ENCODE measurements around the gene CACNA1F. TPM values are rescaled to one million over a fixed set of nuclear protein-coding genes. Genes with fewer than 3 reads are reported as not detected.

Gene CACNA1F
- total and polyA plus RNA-seq, 9 donors = 0.01 to 0.09 (median 0.04) TPM; not detected in 4

DNA sequence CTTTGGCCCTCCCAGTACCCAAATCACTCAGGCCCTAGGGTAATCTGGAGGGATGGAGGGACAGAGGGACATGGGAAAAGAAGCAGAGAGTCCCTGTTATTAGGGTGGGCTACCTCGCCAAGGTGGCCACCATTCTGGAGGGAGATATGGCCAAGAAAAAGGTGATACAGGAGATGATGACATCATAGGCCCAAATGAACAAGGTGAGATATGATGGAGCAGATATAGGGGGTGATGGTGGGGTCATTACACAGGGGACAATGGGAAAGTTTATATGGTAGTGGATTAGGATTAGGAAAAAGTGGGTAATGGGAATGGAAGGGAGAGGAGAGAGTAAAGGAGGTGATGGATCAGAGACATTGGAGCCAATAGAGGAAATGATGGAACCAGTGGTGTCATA, 20.3 kb downstream of the CACNA1F start:
- WGBS (ENCODE audit: insufficient coverage) = 53% methylated on average over 1 of the region's 1 CpG
- no peak for DNase-seq
- H3K4me1 ChIP-seq (ENCODE audit: control insufficient read depth, insufficient read depth, low read length) = no peaks in the 10 kb centered on the region
- H3K27ac ChIP-seq (ENCODE audit: low read length) = no peak overlapping the region
- H3K27me3 ChIP-seq (ENCODE audit: control insufficient read depth, insufficient read depth, low read length) = peaks cover 21% of the 10 kb centered on the region
- H3K36me3 ChIP-seq (ENCODE audit: control insufficient read depth, insufficient read depth, low read length) = no peaks in the 10 kb centered on the region
- H3K4me3 ChIP-seq (ENCODE audit: low read length) = no peak overlapping the region
- H3K9me3 ChIP-seq (replicated peaks; ENCODE audit: control insufficient read depth, low read depth, low read length) = no peaks in the 10 kb centered on the region

DNA sequence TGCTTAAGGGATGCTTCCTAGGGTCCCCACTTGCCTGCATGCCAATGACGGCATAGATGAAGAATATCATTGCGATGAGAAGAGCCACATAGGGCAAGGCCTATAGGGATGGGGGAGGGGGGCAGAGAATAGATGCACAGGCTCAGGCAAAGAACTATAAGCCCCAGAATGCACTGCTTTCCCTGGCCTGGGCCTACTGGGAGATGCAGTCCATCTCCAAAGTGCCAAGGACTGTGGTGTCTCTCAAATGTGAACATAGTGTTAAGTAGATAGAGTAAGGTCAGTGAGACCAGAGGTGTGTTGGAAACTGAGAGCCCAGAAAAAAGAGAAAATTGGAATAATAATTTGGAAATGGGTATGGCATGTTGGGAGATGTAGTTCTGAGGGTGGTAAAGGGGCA, 20.9 kb downstream of the CACNA1F start:
- Histone ChIP-seq H3K27me3 (ENCODE audit: control insufficient read depth, insufficient read depth, low read length) (peaks cover 21% of the 10 kb centered on the region), H3K4me1 (ENCODE audit: control insufficient read depth, insufficient read depth, low read length) (no peaks in the 10 kb centered on the region), H3K9me3 (replicated peaks; ENCODE audit: control insufficient read depth, low read depth, low read length) (no peaks in the 10 kb centered on the region), H3K4me3 (ENCODE audit: low read length) (no peak overlapping the region), H3K27ac (ENCODE audit: low read length) (no peak overlapping the region), H3K36me3 (ENCODE audit: control insufficient read depth, insufficient read depth, low read length) (no peaks in the 10 kb centered on the region)
- 71% methylated on average over 2 of the region's 2 CpGs for WGBS (ENCODE audit: insufficient coverage)
- no peak for DNase-seq

DNA sequence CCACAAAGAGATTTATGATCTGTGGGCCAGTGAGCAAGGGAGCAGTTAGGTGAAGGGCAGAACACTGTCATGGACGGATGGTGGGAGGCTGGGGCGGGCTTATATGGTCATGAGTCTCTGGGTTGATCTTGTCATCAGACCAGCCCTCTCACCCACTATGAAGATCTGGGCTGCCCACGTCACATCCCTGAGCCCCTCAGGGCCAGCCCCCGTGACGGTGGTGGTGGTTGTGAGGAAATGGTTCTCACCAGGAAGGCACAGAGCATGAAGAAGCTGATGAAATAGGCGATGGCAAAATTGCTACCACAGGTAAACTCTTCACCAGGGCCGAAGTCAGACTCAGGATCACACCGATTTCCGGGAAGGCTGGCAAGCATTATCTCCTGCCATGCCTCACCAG, 22.1 kb downstream of the CACNA1F start:
- peaks cover 21% of the 10 kb centered on the region for H3K27me3 ChIP-seq (ENCODE audit: control insufficient read depth, insufficient read depth, low read length)
- 80% methylated on average over 3 of the region's 9 CpGs for WGBS (ENCODE audit: insufficient coverage)
- H3K27ac ChIP-seq (ENCODE audit: low read length) = no peak overlapping the region
- H3K4me1 ChIP-seq (ENCODE audit: control insufficient read depth, insufficient read depth, low read length) = no peaks in the 10 kb centered on the region
- no peak for DNase-seq
- H3K9me3 ChIP-seq (replicated peaks; ENCODE audit: control insufficient read depth, low read depth, low read length) = no peaks in the 10 kb centered on the region
- H3K4me3 ChIP-seq (ENCODE audit: low read length) = no peak overlapping the region
- no peaks in the 10 kb centered on the region for H3K36me3 ChIP-seq (ENCODE audit: control insufficient read depth, insufficient read depth, low read length)

DNA sequence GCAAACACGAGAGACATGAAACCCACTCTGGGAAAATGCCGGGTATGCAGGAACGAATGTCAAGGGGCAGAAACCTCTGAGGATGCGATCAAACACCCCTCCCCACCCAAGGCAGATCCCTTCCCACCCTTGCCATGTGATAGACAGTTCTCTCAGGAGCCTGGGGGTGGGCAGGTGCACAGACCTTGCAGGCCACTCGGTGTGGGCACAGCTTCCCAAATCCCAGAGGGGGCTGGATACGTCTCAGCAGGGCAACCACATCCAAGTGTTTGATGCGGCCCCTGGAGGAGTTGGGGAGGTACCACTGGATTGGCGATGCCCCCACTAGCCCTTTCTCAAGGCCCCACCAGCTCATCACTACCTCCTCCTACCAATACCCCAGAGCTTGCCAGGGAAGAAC, 22.7 kb downstream of the CACNA1F start:
- WGBS (ENCODE audit: insufficient coverage) = 73% methylated on average over 2 of the region's 8 CpGs
- Histone ChIP-seq H3K36me3 (ENCODE audit: control insufficient read depth, insufficient read depth, low read length) (no peaks in the 10 kb centered on the region), H3K9me3 (replicated peaks; ENCODE audit: control insufficient read depth, low read depth, low read length) (no peaks in the 10 kb centered on the region), H3K4me1 (ENCODE audit: control insufficient read depth, insufficient read depth, low read length) (no peaks in the 10 kb centered on the region), H3K4me3 (ENCODE audit: low read length) (no peak overlapping the region), H3K27me3 (ENCODE audit: control insufficient read depth, insufficient read depth, low read length) (peaks cover 21% of the 10 kb centered on the region), H3K27ac (ENCODE audit: low read length) (no peak overlapping the region)
- DNase-seq = no peak

GRCh38 chrX:49209434-49210251, 23.5 kb downstream of the CACNA1F start:
- Histone ChIP-seq H3K36me3 (ENCODE audit: control insufficient read depth, insufficient read depth, low read length) (no peaks in the 10 kb centered on the region), H3K9me3 (replicated peaks; ENCODE audit: control insufficient read depth, low read depth, low read length) (no peaks in the 10 kb centered on the region), H3K27ac (ENCODE audit: low read length) (no peak overlapping the region), H3K4me1 (ENCODE audit: control insufficient read depth, insufficient read depth, low read length) (no peaks in the 10 kb centered on the region), H3K27me3 (ENCODE audit: control insufficient read depth, insufficient read depth, low read length) (peaks cover 21% of the 10 kb centered on the region), H3K4me3 (ENCODE audit: low read length) (no peak overlapping the region)
- no peak for DNase-seq
- WGBS (ENCODE audit: insufficient coverage) = 51% methylated on average over 12 of the region's 28 CpGs

GRCh38 chrX:49208399-49208798, 24.7 kb downstream of the CACNA1F start:
- Histone ChIP-seq H3K27me3 (ENCODE audit: control insufficient read depth, insufficient read depth, low read length) (peaks cover 22% of the 10 kb centered on the region), H3K36me3 (ENCODE audit: control insufficient read depth, insufficient read depth, low read length) (no peaks in the 10 kb centered on the region), H3K9me3 (replicated peaks; ENCODE audit: control insufficient read depth, low read depth, low read length) (no peaks in the 10 kb centered on the region), H3K4me1 (ENCODE audit: control insufficient read depth, insufficient read depth, low read length) (no peaks in the 10 kb centered on the region), H3K4me3 (ENCODE audit: low read length) (no peak overlapping the region), H3K27ac (ENCODE audit: low read length) (no peak overlapping the region)
- DNase-seq = no peak
- WGBS (ENCODE audit: insufficient coverage) = 77% methylated on average over 5 of the region's 5 CpGs

DNA sequence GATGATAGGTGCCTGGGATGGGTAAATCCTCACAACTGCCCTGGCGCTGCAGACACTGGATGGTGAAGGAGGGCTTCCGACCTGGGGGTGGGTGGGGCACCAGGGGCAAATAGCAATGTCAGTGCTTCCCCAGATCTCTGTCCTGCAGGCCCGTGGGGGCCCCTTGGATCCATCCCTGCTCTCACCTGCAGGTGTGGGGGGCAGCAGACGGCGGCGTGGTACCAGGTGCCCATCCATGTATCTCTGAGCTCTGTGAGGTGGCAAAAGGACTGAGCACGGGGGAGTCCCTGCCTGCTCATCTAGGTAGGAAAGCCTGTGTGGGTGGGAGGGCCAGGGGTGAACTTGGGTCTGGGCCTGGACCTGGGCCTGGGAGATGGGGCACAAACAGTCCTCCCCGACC, 26.6 kb downstream of the CACNA1F start:
- Histone ChIP-seq H3K27ac (ENCODE audit: low read length) (no peak overlapping the region), H3K9me3 (replicated peaks; ENCODE audit: control insufficient read depth, low read depth, low read length) (no peaks in the 10 kb centered on the region), H3K4me1 (ENCODE audit: control insufficient read depth, insufficient read depth, low read length) (no peaks in the 10 kb centered on the region), H3K4me3 (ENCODE audit: low read length) (no peak overlapping the region), H3K27me3 (ENCODE audit: control insufficient read depth, insufficient read depth, low read length) (peaks cover 22% of the 10 kb centered on the region), H3K36me3 (ENCODE audit: control insufficient read depth, insufficient read depth, low read length) (no peaks in the 10 kb centered on the region)
- no peak for DNase-seq
- 70% methylated on average over 4 of the region's 8 CpGs for WGBS (ENCODE audit: insufficient coverage)

- no peaks in the 10 kb centered on the region for H3K9me3 ChIP-seq (replicated peaks; ENCODE audit: control insufficient read depth, low read depth, low read length)
- H3K36me3 ChIP-seq (ENCODE audit: control insufficient read depth, insufficient read depth, low read length) = no peaks in the 10 kb centered on the region
- no peak for DNase-seq
- H3K4me1 ChIP-seq (ENCODE audit: control insufficient read depth, insufficient read depth, low read length) = peaks cover 1% of the 10 kb centered on the region
- peaks cover 19% of the 10 kb centered on the region for H3K27me3 ChIP-seq (ENCODE audit: control insufficient read depth, insufficient read depth, low read length)
- no peak overlapping the region for H3K4me3 ChIP-seq (ENCODE audit: low read length)
- WGBS (ENCODE audit: insufficient coverage) = 58% methylated on average over 5 of the region's 13 CpGs
- no peak overlapping the region for H3K27ac ChIP-seq (ENCODE audit: low read length)
Observed at GRCh38 chrX:49205443-49205842, 27.7 kb downstream of the CACNA1F start.

- Histone ChIP-seq H3K4me3 (ENCODE audit: low read length) (no peak overlapping the region), H3K27me3 (ENCODE audit: control insufficient read depth, insufficient read depth, low read length) (peaks cover 12% of the 10 kb centered on the region), H3K9me3 (replicated peaks; ENCODE audit: control insufficient read depth, low read depth, low read length) (no peaks in the 10 kb centered on the region), H3K36me3 (ENCODE audit: control insufficient read depth, insufficient read depth, low read length) (no peaks in the 10 kb centered on the region), H3K4me1 (ENCODE audit: control insufficient read depth, insufficient read depth, low read length) (peaks cover 3% of the 10 kb centered on the region), H3K27ac (ENCODE audit: low read length) (no peak overlapping the region)
- WGBS (ENCODE audit: insufficient coverage) = 23% methylated on average over 3 of the region's 4 CpGs
- DNase-seq = no peak
Observed at GRCh38 chrX:49204709-49205108, 28.4 kb downstream of the CACNA1F start.

DNA sequence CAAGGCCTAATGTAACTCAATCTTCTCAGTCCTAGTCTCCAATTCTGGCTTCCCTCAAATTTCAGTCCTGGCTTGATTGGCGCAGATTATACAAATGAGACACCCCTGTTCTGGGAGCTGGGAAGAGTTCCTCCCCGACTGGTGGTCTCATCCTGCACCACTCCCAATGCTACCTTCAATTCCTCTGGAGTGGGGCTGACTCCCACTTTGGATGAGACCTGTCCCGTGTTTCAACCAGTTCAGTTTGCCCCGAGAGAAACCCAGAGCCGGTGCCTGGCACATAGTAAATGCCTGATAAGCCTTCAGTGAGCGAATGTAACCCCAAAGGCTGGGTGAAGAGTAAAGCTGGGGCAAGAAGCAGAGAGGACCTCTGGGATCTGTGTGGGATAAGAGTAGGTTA, 29.1 kb downstream of the CACNA1F start:
- WGBS (ENCODE audit: insufficient coverage) = 74% methylated on average over 6 of the region's 6 CpGs
- Histone ChIP-seq H3K4me3 (ENCODE audit: low read length) (no peak overlapping the region), H3K27ac (ENCODE audit: low read length) (no peak overlapping the region), H3K36me3 (ENCODE audit: control insufficient read depth, insufficient read depth, low read length) (no peaks in the 10 kb centered on the region), H3K4me1 (ENCODE audit: control insufficient read depth, insufficient read depth, low read length) (peaks cover 3% of the 10 kb centered on the region), H3K27me3 (ENCODE audit: control insufficient read depth, insufficient read depth, low read length) (peaks cover 10% of the 10 kb centered on the region), H3K9me3 (replicated peaks; ENCODE audit: control insufficient read depth, low read depth, low read length) (no peaks in the 10 kb centered on the region)
- DNase-seq = no peak

Data from muscle of leg (tissue), 11 donors.